Erythroblast (primary cell): ENCODE results near the gene BHLHE23.

Source experiments
- GATA1 ChIP-seq: IDR thresholded peaks from 2 replicates; pipeline ENCODE4 v1.6.1; 2011; ENCODE audit warnings: low read depth, mild to moderate bottlenecking, control low read depth, low read length, moderate library complexity
- POLR2A ChIP-seq: IDR thresholded peaks from 2 replicates; pipeline ENCODE4 v1.6.1; 2011; ENCODE audit warnings: mild to moderate bottlenecking, low read length

DNA sequence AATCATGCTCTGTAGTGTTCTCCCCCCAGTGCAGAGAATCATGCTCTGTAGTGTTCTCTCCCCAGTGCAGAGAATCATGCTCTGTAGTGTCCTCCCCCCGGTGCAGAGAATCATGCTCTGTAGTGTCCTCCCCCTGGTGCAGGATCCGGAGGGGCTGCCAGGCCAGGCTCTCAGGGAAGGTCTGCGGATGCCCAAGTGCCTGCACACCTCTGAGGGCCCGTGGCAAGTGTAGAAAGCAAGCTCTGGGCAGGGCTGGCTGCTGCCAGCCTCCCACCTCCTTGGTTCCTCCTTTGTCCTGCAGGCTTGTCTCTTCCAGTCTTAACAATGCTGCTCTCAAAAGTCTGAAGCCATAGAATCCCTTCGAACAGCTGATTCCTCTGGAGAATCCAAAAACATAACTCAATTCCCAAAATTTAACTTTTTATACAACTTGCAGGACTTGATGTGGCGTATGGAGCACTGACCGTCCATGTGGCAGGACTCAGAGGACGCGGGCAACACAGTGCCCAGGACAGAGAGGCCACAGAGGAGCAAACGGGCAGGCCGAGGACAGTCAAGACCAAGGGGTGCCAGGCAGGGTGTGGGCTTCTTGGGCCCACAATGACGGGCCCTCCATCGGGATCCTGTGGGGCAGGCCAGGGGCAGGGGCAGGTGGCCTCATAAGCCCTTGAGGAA is 44.6 kb upstream of the BHLHE23 start:
- no peak for TF ChIP-seq GATA1
- no peak for TF ChIP-seq POLR2A
